CD14-positive monocyte (primary cell): ENCODE results near the gene CES4A. TPM values are rescaled to one million over a fixed set of nuclear protein-coding genes. Genes with fewer than 3 reads are reported as not detected.

Experiments
- DNase-seq, 3 donors: peaks; one replicate each; pipeline ENCODE4 v3.0.0-alpha.2; 2011 to 2022
- H2AFZ ChIP-seq: 2 replicates; pipeline ENCODE4 v1.6.0; 2012; ENCODE audit warnings: mild to moderate bottlenecking, low read depth, low read length, inconsistent platforms; ENCODE audit not compliant: insufficient read depth, poor library complexity, severe bottlenecking
- H3K27ac ChIP-seq, 2 donors: 1 replicate in 1 of 2; 2 replicates in 1 of 2; pipeline ENCODE4 v1.5.1; 2012 to 2013; ENCODE audit warnings: low read length in 2 of 2, control low read depth in 1 of 2, inconsistent platforms in 1 of 2, low read depth in 1 of 2, mild to moderate bottlenecking in 1 of 2
- H3K27me3 ChIP-seq, 2 donors: one replicate each; pipeline versions ENCODE4 v1.6.0 to v1.6.1; 2011 to 2013; ENCODE audit warnings: low read length in 2 of 2; ENCODE audit not compliant: control insufficient read depth in 2 of 2, insufficient read depth in 2 of 2
- H3K36me3 ChIP-seq, 2 donors: replicated peaks in 1 of 2; 1 replicate in 1 of 2; 2 replicates in 1 of 2; pipeline versions ENCODE4 v1.5.1 to v1.6.1; 2012 to 2013; ENCODE audit warnings: low read length in 2 of 2, control low read depth in 1 of 2, inconsistent platforms in 1 of 2, mild to moderate bottlenecking in 1 of 2; ENCODE audit not compliant: insufficient read depth in 2 of 2, control insufficient read depth in 1 of 2
- H3K4me1 ChIP-seq, 2 donors: 1 replicate in 1 of 2; 2 replicates in 1 of 2; pipeline versions ENCODE4 v1.5.1 to v1.6.1; 2012 to 2013; ENCODE audit warnings: low read length in 2 of 2, control low read depth in 1 of 2, inconsistent platforms in 1 of 2, mild to moderate bottlenecking in 1 of 2, moderate library complexity in 1 of 2; ENCODE audit not compliant: insufficient read depth in 2 of 2, control insufficient read depth in 1 of 2
- H3K4me2 ChIP-seq: replicated peaks from 2 replicates; pipeline ENCODE3; 2012; ENCODE audit warnings: low read length, moderate library complexity, mild to moderate bottlenecking; ENCODE audit not compliant: poor library complexity, severe bottlenecking; ENCODE audit errors: extremely low read depth
- H3K4me3 ChIP-seq, 3 experiments: fragments of 200-600 bp in 1 of 3; sonication (generic) in 1 of 3; replicated peaks in 1 of 3; 1 replicate in 2 of 3; 2 replicates in 1 of 3; pipeline ENCODE4 v1.5.1; 2011 to 2013; ENCODE audit warnings: low read length in 3 of 3, mild to moderate bottlenecking in 3 of 3, control low read depth in 2 of 3, low read depth in 2 of 3, inconsistent platforms in 1 of 3, moderate library complexity in 1 of 3
- H3K79me2 ChIP-seq: 2 replicates; pipeline ENCODE4 v1.6.0; 2012; ENCODE audit warnings: mild to moderate bottlenecking, control low read depth, inconsistent platforms, low read length, moderate library complexity; ENCODE audit not compliant: insufficient read depth
- H3K9ac ChIP-seq: 2 replicates; pipeline ENCODE4 v1.6.0; 2017; ENCODE audit warnings: low read length, mild to moderate bottlenecking; ENCODE audit not compliant: insufficient read depth, poor library complexity, severe bottlenecking
- H3K9me3 ChIP-seq, 2 donors: replicated peaks in 1 of 2; 1 replicate in 1 of 2; 2 replicates in 1 of 2; pipeline versions ENCODE4 v1.5.1 to v1.6.1; 2012 to 2013; ENCODE audit warnings: low read length in 2 of 2, control low read depth in 1 of 2; ENCODE audit not compliant: control insufficient read depth in 1 of 2, insufficient read depth in 1 of 2
- H4K20me1 ChIP-seq: 2 replicates; pipeline ENCODE4 v1.6.0; 2012; ENCODE audit warnings: mild to moderate bottlenecking, low read length, control low read depth, moderate library complexity; ENCODE audit not compliant: insufficient read depth
- H3K27ac Mint-ChIP-seq, 7 donors: one replicate each; pipeline ENCODE4 v1.8.0; 2020; ENCODE audit warnings: mild to moderate bottlenecking in 7 of 7, mixed read lengths in 7 of 7, moderate library complexity in 6 of 7, inconsistent platforms in 2 of 7
- H3K27me3 Mint-ChIP-seq, 3 donors: one replicate each; pipeline ENCODE4 v1.8.0; 2021 to 2022; ENCODE audit warnings: low read depth in 3 of 3, mild to moderate bottlenecking in 3 of 3, mixed read lengths in 3 of 3, moderate library complexity in 3 of 3, inconsistent platforms in 1 of 3
- H3K36me3 Mint-ChIP-seq, 2 donors: one replicate each; pipeline ENCODE4 v1.8.0; 2020; ENCODE audit warnings: mixed read lengths in 2 of 2, inconsistent platforms in 1 of 2, mild to moderate bottlenecking in 1 of 2
- H3K4me1 Mint-ChIP-seq: one replicate; pipeline ENCODE4 v1.8.0; 2020; ENCODE audit warnings: mild to moderate bottlenecking, mixed read lengths
- H3K4me3 Mint-ChIP-seq, 2 donors: one replicate each; pipeline ENCODE4 v1.8.0; 2020; ENCODE audit warnings: mild to moderate bottlenecking in 2 of 2, mixed read lengths in 2 of 2, moderate library complexity in 1 of 2
- H3K9me3 Mint-ChIP-seq, 7 donors: one replicate each; pipeline ENCODE4 v1.8.0; 2020 to 2022; ENCODE audit warnings: mixed read lengths in 7 of 7, mild to moderate bottlenecking in 6 of 7, moderate library complexity in 6 of 7, inconsistent platforms in 2 of 7
- CTCF ChIP-seq: fragments of 200-600 bp; IDR thresholded peaks from one replicate; pipeline ENCODE4 v1.8.0; 2022; ENCODE audit warnings: antibody characterized with exemption, mild to moderate bottlenecking
- WGBS: methylation state at CpG from one replicate; pipeline ENCODE4 v1.1.5; 2013; ENCODE audit warnings: missing lambda C conversion rate; ENCODE audit not compliant: insufficient coverage; 5-methylcytosine and 5-hydroxymethylcytosine counted together
- intact Hi-C, 2 donors: fragments of 100-400 bp; cut with micrococcal nuclease; formaldehyde crosslinking; loops; one replicate each; pipeline versions ENCODE4 v1.15.0 to v1.15.1; 2023
- polyA plus RNA-seq, 3 donors: library from polyadenylated mRNA; depleted of rRNA in 1 of 3; unstranded in 2 of 3; stranded (reverse) in 1 of 3; fragments of 300-500 nt in 2 of 3; fragments of >200 nt in 1 of 3; fragmentation: Illumina TruSeq in 2 of 3; gene quantifications; 1 replicate in 2 of 3; 2 replicates in 1 of 3; pipeline ENCODE4 v1.2.3, GENCODE V29; 2012 to 2021

CES4A gene
- polyA plus RNA-seq, 3 donors = 3.3 to 47.6 (median 4.1) TPM

- no peak overlapping the region for H3K9ac ChIP-seq
- Mint-ChIP-seq H3K4me3 (no peak overlapping the region), H3K27me3 (peaks cover 3 to 10% (median 6%) of the 10 kb centered on the region in 3 donors), H3K4me1 (peaks cover 3% of the 10 kb centered on the region), H3K36me3 (no peaks in the 10 kb centered on the region), H3K9me3 (no peaks in the 10 kb centered on the region), H3K27ac (no peak overlapping the region)
- H3K4me3 ChIP-seq = no peak overlapping the region
- H3K4me1 ChIP-seq = no peaks in the 10 kb centered on the region
- H3K9me3 ChIP-seq = no peaks in the 10 kb centered on the region
- DNase-seq = no peak
- H3K36me3 ChIP-seq = no peaks in the 10 kb centered on the region
- no CpG with 5 or more reads among the region's 3 CpGs for WGBS
- H2AFZ ChIP-seq = no peak overlapping the region
- intact Hi-C loops = loop anchor here in 1 of 2 donors (10.0 kb wide), 1 partner anchor 83 kb away; the partner anchor contains the start of gene PHAF1
- H3K4me2 ChIP-seq = no peak overlapping the region
- H3K27me3 ChIP-seq = no peaks in the 10 kb centered on the region
- no peaks in the 10 kb centered on the region for H4K20me1 ChIP-seq
- no peaks in the 10 kb centered on the region for H3K79me2 ChIP-seq
- TF ChIP-seq CTCF = no peak
- no peak overlapping the region for H3K27ac ChIP-seq
These were observed 32.9 kb downstream of the CES4A start for GRCh38 chr16:67021321-67021720.

GRCh38 chr16:67022531-67023214 lies 34.3 kb downstream of the CES4A start:
- no peaks in the 10 kb centered on the region for H3K9me3 Mint-ChIP-seq
- Histone ChIP-seq H3K36me3 (no peaks in the 10 kb centered on the region), H3K27me3 (no peaks in the 10 kb centered on the region), H3K4me1 (no peaks in the 10 kb centered on the region), H3K27ac (no peak overlapping the region), H3K4me3 (no peak overlapping the region), H4K20me1 (no peaks in the 10 kb centered on the region), H3K9ac (no peak overlapping the region), H3K9me3 (no peaks in the 10 kb centered on the region), H2AFZ (no peak overlapping the region), H3K79me2 (no peaks in the 10 kb centered on the region), H3K4me2 (no peak overlapping the region)
- no peak overlapping the region for H3K4me3 Mint-ChIP-seq
- no peak for TF ChIP-seq CTCF
- intact Hi-C loops = loop anchor here in 1 of 2 donors (10.0 kb wide), 1 partner anchor 82 kb away; the partner anchor contains the start of gene PHAF1
- 100% methylated on average over 2 of the region's 4 CpGs for WGBS
- peaks cover 5% of the 10 kb centered on the region for H3K4me1 Mint-ChIP-seq
- no peak overlapping the region for H3K27ac Mint-ChIP-seq
- no peak for DNase-seq
- no peaks in the 10 kb centered on the region for H3K36me3 Mint-ChIP-seq
- H3K27me3 Mint-ChIP-seq = peaks cover 3 to 6% (median 4%) of the 10 kb centered on the region in 3 donors
